Activated naive CD8-positive, alpha-beta T cell treated with anti-CD3 and anti-CD28 coated beads, Interleukin-2, amount 50 U/mL, for 16 hours (primary cell): ENCODE data around the gene PTP4A2.
"Not testable (repeated sequence)": the region's sequence is repeated elsewhere in the genome, so short reads cannot be mapped to it uniquely, and the experiment has no call there.

Experiments
- DNase-seq: peaks from one replicate; pipeline ENCODE4 v3.0.0-alpha.2; 2020; ENCODE audit warnings: low read depth, low spot score

Gene PTP4A2

DNA sequence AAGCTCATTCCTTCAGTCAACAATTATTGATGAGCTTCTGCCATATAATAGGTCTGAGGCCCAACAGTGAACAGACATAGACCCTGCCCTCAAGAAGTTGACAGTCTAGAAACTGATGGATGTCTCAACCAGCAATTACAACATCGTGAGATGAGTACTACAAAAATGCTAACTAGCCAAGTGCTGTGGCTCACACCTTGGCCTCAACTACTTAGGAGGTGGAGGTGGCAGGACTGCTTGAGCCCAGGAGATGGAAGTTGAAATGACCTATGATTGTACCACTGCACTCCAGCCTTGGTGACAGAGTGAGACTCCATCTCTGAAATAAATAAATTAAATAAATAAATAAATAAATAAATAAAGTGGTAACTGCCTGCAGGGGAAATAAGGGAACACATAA is 11.7 kb upstream of the PTP4A2 start:
- no peak for DNase-seq

DNA sequence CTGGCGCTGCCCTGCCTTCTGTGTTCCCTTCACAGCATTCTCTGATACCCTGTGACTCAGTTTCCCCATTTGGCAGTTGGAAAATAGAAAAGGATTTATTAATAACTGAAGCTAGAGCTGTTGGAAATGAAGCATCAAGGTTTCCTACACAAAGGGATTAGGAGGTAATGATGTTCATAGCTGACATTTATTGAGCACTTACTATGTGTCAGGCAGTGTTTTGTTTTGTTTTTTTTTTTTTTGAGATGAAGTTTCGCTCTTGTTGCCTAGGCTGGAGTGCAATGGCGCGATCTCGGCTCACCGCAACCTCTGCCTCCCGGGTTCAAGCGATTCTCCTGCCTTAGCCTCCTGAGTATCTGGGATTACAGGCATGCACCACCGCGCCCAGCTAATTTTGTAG is 7.5 kb upstream of the PTP4A2 start:
- not testable (repeated sequence) for DNase-seq

DNA sequence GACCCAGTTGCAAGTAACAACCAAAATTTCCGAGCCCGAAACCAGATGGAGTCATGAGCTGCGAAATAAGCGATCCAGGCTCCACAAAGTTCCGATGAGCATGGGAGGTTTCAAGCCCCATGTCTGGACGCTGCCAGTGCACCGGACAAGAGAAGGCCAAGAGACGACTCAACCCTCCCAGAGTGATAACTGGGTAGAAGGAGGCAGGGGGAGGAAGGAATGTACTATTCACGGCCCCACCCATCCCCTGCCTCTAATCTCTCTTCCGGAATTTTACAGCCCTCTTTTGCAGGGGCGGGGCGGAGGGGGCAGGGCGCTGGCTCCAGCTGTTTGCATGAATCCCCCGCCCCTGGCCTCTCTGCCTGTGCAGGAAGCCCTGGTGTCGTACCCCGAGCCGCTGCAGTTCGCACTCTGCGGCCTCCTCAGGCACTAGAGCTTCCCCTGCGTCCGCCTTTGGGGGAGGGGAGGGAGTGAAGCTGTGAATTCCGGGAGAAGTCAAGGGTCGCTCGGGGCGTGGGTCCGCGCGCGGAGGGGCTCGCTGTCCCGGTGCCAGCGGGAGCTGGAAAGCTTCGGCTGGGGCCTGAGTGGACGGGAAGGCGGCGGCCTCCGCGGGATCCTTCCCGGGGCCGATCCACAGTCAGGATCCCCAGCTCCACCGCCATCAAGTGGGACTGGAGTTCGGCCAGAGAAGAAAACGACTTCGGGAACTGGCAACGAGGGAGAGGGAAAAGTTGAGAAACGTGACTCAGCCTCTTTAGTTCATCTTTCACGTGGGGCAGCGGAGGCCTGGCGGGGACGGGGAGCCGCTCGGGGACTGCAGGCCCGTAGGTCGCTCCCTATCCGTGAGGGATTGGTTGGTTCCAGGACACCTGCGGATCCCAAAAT is 6.3 kb upstream of the PTP4A2 start:
- DNase-seq, result peak; percentile 41

DNA sequence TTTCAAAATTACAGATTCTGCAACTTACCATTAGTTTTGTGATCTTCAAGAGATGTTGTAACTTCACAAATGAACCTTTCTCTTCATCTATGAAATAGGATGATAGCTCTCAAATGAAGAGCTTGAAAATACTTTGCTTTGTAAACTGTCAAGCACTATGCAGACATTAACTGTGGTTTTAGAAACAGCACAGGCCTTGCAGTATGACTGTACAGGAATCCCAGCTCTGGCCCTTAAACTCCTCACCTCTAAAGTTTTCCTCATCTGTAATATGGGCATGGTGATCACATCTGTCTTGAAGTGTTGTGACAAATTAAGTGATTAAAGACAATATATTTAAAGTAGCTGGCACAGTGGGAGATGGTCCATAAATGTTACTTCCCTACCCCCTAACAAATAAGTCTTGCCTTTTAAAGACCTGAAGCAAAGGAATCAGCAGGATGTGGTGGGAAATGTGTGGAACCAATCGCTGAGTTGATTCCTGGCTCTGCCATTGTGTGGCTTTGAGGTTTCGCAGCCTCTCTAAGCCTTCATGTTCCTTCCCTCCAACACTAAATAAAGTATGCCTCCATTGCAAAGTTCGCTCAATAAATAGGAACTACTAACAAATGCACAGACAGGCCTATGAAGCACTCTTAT is 5.5 kb upstream of the PTP4A2 start:
- no peak for DNase-seq

DNA sequence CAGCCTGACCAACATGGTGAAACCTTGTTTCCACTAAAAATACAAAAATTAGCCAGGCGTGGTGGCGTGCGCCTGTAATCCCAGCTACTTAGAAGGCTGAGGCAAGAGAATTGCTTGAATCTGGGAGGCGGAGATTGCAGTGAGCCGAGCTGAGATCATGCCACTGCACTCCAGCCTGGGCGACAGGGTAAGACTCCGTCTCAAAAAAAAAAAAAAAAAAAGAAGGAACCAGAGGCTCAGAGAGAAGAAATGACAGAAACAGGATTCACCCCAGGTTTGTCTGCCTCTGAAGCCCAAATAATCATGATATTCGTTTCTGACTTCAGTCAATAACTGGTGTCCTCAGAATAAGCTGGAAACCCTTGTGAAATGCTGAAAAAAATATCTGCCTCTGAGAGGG is 3.9 kb upstream of the PTP4A2 start:
- DNase-seq, result not testable (repeated sequence)

DNA sequence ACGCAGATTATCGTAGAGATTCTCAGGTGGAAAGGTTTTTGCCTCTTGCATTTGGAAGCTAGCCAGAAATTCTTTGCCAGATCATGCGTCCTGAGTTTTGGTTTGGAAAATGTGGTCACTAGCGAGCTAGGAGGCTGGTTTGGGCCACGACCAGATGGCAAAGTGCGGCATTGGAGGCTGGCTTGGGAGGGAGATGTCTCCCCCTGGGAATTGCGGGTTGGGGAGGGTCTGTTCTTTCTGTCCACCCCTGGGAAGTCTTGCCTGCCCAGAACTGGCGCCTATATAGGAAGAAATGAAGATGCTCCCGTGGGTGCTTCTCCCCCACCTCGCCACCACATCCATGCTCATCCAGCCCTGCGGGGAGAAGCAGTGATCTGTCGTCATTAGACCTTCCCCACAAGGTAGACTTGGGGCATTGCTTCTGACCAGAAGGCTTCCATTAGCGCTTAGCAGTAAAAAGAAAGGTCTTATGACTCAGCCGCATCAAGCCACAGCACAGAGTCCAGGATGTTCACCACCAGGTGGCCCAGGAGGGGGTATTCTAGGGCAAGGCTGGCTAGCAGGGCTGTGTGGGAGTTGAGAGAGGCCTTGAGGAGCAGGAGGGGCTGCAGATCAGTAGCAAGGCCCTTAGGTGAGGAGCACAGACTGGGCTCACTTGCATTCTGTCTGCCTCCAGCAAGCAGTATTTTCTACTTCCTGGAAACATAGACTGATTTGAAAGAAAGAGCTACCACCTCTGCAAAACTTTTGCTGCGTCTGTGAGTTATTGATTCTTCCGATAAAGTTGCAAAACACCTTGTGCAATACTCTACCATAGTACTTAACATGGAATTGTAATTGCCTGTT is 1.5 kb upstream of the PTP4A2 start:
- peak; percentile 66 for DNase-seq

DNA sequence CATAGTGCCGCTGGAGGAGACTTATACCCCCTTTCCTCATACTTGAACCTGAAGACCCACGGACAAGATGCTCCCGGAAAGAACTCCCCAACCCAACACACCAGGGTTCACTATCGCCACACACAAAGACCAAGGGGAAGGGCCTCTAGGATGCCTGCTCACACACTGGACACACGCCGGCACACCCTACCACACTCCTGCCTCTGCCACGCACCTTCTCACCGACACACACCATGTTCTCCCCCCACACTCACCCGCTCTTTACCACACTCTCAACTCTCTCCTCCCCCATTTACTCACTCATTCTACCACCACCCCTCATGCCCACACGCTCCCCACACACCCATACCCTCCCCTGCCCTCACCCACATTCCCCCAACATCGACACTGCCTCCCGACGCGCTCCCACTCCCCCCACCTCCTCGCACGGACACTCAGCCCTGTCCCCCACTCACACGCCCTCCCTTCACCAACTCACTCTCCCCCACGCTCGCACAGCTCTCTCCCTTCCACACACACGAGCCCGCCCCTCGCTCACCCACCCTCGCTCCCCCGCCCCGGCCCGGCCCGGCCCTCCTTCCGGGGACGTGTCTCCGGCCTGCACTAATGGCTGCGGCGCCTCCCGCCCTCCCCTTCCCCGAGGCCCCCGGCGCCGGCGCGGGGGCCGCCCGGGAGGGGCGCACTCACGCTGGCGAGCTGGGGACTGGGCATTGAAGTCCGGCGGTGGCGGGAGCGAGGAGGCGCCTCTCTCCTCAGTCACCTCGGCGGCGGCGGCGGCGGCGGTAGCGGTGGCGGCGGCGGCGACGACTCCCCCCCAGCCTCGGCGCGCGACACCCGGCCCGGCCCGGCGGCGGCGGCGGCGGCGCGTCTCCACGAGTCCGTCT is 626 bp downstream of the PTP4A2 start:
- peak; percentile 64 for DNase-seq

DNA sequence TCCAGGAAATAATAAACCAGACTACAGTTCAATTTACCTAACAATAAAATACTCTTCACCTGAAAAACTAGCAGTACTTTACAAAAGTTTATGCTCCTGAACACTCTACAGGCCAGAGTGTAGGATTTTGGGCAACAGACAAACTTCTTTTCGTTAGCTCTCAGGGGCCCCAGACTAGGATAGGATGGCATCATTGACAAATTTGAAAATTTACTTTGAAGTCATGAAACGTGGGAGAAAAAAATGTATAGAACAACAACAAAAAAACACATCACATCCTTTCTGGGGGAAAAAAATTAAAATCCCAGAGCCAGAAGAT is 1.2 kb downstream of the PTP4A2 start:
- no peak for DNase-seq

DNA sequence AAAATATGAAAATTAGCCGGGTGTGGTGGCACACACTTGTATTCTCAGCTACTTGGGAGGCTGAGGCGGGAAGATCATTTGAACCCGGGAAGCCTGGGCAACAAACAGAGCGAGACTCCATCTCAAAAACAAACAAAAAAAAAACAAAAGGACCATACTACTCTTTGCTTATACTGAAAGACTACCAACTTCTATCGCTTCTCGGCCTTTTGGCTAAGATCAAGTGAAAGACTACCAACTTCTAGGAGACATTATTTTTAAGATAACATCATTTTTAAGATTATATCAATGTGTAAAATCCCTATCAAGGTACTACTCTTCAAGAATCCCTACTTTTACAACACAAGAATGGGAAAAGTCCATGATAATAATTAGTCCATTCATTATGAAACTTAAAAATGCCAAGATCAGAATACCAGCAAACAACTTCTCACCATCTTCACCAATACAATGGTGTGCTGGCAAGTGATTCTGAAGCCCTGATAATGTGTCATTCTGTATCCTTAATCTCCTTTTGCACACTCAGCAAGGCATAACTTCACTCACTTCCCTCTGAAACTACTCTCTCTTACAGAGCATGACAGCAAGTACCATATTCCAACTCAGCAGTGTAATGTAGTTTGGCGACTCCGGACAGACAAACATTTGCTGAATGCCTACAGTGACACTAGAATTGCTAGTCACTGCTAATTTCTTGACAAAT is 1.7 kb downstream of the PTP4A2 start:
- no peak for DNase-seq

DNA sequence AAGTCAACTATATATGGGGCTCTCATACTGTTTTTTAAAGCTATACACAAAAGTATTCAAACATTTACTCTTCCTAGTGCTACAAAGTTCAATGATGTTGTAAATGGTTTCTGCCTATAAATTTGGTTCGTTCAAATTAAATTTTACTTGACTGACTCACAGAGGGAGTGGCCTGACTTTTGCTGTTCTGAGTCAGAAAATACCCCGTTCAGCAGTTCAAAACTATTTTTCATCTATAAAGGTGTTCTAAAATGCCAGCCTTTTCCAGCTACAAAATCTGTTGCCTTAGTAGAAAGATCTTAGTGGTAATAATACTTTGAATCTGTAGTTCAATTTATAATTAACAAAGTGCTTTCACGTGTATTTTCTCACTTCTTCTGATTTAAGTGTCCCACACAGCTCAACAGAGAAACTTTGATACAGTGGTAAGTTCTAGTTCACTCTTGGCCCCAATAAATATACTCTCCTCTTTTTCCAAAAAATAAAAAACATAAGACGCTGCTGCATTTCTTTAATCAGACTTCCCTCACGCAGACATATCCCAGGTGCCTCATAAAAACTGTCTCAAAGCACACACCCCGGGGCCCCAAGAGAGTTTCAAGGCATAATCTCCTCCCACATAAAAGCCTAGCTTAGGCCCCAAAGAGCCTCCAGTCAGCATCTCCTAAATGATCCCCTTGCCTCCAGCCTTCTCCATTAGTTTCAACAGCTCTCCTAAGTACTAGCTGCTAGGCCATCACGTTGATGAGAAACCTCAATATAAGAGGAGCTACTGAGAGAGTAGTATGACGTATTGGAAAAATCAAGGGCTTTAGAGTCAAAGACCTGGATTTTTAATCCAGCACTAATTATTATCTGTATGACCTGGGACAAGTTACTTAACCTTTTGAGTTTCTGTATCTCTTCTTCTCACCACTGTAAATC is 3.2 kb downstream of the PTP4A2 start:
- DNase-seq, result no peak

DNA sequence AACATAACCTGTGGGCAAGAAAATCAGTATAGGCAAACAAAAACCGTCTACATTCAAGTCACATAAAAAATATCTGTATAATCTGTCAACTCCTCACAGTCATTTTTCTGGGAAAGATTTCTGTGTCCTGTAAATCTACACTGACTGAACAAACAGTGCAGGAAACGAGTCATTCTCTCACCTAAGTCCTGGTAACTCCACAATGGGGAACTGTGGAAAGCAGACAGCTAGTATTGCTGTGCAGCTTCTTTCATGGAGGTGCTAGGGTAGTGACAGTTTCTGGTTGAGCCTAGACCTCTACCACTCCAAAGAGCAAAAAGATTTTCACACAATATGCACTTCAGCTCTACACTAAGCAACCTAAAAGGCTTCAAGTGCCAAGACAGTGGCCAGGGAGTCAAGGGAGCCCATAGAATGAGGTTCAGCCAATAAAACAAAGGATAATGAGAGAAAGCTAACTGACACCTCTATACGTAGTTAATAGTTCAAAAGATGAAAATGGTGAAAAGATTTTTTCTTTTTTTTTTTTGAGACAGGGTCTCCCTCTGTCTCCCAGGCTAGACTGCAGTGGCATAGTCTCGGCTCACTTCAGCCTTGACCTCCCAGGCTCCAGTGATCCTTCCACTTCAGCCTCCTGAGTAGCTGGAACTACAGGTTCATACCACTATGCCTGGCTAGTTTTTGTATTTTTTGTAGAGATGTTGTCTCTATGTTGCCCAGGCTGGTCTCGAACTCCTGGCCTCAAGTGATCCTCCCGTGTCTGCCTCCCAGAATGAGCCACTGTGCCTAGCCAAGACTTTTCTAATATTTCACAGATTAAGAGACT is 5.5 kb downstream of the PTP4A2 start:
- no peak for DNase-seq

DNA sequence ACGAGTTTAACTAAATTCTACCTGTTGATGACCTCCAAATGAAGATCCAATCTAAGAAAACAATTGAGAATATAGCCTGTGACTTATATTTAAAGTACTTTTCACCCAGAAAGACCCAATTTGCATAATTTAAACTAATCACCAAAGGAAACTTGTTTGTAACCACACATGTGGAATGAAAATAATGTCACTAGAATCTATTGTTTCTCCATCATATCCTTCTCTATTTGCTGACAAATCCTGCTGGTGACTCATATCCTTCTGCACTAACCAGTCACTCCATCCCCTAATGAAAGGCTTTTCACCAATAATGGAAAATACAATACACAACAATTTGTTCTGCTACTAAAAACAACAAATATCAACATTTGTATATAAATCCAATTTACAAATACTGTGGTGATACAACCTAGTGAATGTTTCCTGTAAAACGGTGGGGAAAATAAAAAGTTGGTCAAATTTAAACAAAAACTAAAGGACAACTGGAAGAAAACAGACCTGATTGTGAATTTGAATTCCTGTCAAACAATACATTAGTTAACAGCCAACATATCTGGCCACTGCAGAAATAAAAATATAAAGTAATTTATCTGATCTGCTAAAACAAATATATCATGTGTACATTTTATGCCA is 6.5 kb downstream of the PTP4A2 start:
- DNase-seq, result no peak

DNA sequence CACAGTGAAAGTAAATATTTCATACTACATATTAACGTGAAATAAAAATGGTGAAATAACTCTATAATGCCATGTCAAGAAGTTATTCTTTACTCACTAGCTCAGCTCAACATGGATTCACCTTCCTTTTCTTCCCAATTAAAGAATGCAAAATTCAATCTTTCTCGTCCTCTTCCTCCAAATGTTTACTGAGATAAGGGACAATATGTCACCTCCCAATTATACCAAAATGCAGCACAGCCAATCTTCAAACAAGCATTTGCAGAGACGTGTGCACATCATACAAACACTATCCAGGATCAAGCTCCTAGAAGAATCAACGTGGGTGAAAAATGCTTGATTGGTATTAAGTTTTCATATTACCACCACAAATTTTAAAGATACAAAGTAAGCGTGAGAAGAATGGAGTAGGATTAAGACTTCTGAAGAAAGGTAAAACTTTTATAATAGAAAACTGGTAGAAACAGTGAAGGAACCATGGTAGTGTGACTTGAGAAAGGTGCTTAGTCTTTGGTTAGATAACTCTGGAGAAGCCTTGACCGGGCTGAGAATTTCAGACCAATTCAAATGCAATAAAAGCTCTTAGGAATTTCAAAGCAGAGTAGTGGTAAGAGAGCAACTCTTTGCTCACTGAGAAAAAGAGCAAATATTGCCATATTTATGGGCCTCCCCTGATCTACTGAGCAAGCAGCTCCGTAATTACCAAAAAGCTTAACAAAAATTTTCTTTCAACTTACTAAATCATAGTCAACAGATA is 7.2 kb downstream of the PTP4A2 start:
- no peak for DNase-seq

DNA sequence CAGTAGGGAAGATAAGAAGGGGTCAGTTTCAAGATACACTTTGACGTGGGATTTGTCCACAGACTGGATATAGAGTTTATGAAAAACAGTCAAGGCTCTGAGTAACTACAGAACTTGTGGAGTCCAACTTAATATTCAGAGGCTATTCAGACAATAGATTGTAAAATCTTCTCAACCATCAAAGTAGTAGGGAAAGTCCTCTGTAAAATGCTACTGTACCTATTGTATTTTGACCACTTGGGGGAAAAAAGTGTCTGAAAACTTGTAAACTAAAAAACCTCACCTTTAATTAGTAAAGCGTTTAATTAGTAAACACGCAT is 10.5 kb downstream of the PTP4A2 start:
- no peak for DNase-seq

DNA sequence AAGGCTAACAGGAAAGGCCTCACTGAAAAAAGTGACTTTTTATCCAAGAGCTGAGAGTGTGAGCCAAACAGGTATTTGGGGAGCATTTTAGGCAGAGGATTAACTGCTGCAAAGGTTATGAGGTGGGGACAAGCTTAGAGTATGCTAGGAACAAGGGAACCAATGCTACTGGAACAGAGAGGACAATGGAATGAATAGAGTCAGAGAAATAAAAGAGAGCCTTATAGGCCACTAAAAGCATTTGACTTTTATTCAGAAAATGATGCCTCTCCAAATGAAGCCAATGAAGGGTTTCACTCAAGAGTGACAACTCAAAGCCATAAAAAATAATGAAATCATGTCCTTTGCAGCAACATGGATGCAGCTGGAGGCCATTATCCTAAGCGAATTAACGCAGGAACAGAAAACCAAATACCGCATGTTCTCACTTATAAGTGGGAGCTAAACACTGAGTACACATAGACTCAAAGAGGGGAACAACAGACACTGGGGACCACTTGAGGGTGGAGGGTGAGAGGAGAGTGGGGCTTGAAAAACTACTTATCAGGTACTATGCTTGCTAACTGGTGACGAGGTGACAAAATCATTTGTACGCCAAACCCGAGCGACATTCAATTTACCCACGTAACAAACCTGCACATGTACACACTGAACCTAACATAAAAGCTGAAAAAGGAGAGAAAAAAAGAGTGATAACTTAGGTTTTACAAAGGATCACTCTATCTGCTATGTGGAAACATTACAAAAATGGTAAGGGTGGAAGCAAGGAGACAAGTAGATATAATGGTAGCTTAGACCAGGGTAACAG is 11.1 kb downstream of the PTP4A2 start:
- no peak for DNase-seq

DNA sequence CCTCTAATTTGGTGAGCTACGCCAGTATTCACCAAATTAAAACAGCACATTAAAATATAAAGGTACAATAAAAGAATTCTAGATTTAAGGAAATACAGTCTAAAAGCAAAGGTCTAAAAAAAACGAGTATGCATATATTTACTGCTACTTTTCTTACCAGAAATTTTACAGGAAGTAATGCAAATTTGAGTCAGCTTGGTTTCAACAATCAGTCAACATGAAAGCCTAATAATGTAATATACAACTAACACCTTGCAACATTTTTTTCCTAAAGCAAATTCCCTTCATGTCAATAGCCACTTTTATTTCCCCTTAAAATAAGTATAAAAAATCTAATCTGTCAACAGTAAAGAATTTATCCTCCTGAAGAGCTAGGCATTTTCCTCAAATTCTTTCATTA is 11.9 kb downstream of the PTP4A2 start:
- DNase-seq, result no peak

DNA sequence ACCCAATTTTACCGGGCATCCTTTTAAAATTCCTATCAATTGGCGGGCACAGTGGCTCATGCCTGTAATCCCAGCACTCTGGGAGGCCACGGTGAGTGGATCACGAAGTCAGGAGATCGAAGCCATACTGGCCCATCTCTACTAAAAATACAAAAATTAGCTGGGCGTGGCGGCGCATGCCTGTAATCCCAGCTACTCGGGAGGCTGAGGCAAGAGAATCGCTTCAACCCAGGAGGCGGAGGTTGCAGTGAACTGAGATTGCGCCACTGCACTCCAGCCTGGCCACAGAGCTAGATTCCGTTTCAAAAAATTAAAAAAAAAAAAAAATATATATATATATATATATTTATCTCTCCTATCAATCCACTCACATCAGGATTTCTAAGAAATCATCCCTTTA is 12.3 kb downstream of the PTP4A2 start:
- DNase-seq, result not testable (repeated sequence)
